Body of pancreas (tissue), 4 donors: ENCODE data around the gene DKK3. TPM values are rescaled to one million over a fixed set of nuclear protein-coding genes. Genes with fewer than 3 reads are reported as not detected.

Experiments
- ATAC-seq: fragments of 150-250 bp; one replicate; pipeline ENCODE4 v1.9.1; 2016
- DNase-seq, 4 donors: peaks; one replicate each; pipeline ENCODE4 v3.0.0-alpha.2; 2019
- H3K27ac ChIP-seq, 4 donors: fragments of 200-600 bp; sonication (generic); 1 replicate in 3 of 4; 2 replicates in 1 of 4; pipeline versions ENCODE4 v1.5.1 to v1.6.1; 2016 to 2019; ENCODE audit warnings: mild to moderate bottlenecking in 1 of 4, mixed read lengths in 1 of 4, moderate library complexity in 1 of 4
- H3K27me3 ChIP-seq, 2 donors: fragments of 200-600 bp; sonication (generic); one replicate each; pipeline ENCODE4 v1.6.0; 2016; ENCODE audit warnings: mild to moderate bottlenecking in 1 of 2
- H3K36me3 ChIP-seq, 2 donors: fragments of 200-600 bp; sonication (generic); replicated peaks in 1 of 2; 2 replicates each; pipeline ENCODE4 v1.5.1; 2016; ENCODE audit warnings: low read depth in 2 of 2; ENCODE audit not compliant: insufficient read depth in 1 of 2
- H3K4me1 ChIP-seq: fragments of 200-600 bp; sonication (generic); one replicate; pipeline ENCODE4 v1.6.0; 2016
- H3K4me3 ChIP-seq, 2 donors: fragments of 200-600 bp; sonication (generic); 1 replicate in 1 of 2; 2 replicates in 1 of 2; pipeline ENCODE4 v1.5.1; 2016 to 2019
- H3K9me3 ChIP-seq, 3 donors: fragments of 200-600 bp; sonication (generic); 1 replicate in 2 of 3; 2 replicates in 1 of 3; pipeline ENCODE4 v1.5.1; 2016
- CTCF ChIP-seq, 7 experiments: fragments of 450-650 bp in 4 of 7; fragments of 200-600 bp in 3 of 7; sonication (generic) in 3 of 7; IDR thresholded peaks; one replicate each; pipeline ENCODE4 v1.5.1; 2016 to 2019; ENCODE audit warnings: antibody characterized with exemption in 7 of 7
- POLR2A ChIP-seq, 3 donors: fragments of 450-650 bp; IDR thresholded peaks; one replicate each; pipeline ENCODE4 v1.6.1; 2016; ENCODE audit warnings: antibody characterized with exemption in 3 of 3, mild to moderate bottlenecking in 2 of 3
- WGBS, 2 donors: methylation state at CpG; one replicate each; pipeline ENCODE4 v1.1.5; 2017; 5-methylcytosine and 5-hydroxymethylcytosine counted together
- intact Hi-C: fragments of 100-400 bp; cut with DNase I; formaldehyde crosslinking; loops from one replicate; pipeline ENCODE4 v1.15.1; 2023
- total RNA-seq, 2 donors: library from RNA; depleted of rRNA; stranded (reverse); fragments of >200 nt; gene quantifications; one replicate each; pipeline ENCODE4 v1.1.0, GENCODE V29; 2016

The DKK3 gene
- total RNA-seq, 2 donors from 2014 or later = 14.5 to 25.9 TPM

- ATAC-seq (no peak), DNase-seq (no peak)
- Histone ChIP-seq H3K9me3 (no peaks in the 10 kb centered on the region), H3K27me3 (no peaks in the 10 kb centered on the region), H3K36me3 (no peaks in the 10 kb centered on the region), H3K4me1 (peaks cover 8% of the 10 kb centered on the region), H3K27ac (no peak overlapping the region), H3K4me3 (no peak overlapping the region)
- WGBS, 2 donors = 84 to 92% methylated on average over 7 of the region's 7 CpGs
- TF ChIP-seq CTCF (IDR thresholded peaks at IDR 0.05) = no peak
- intact Hi-C loops = no loop called here
Observed at GRCh38 chr11:11966354-11966741, 42.1 kb downstream of the DKK3 start.

DNA sequence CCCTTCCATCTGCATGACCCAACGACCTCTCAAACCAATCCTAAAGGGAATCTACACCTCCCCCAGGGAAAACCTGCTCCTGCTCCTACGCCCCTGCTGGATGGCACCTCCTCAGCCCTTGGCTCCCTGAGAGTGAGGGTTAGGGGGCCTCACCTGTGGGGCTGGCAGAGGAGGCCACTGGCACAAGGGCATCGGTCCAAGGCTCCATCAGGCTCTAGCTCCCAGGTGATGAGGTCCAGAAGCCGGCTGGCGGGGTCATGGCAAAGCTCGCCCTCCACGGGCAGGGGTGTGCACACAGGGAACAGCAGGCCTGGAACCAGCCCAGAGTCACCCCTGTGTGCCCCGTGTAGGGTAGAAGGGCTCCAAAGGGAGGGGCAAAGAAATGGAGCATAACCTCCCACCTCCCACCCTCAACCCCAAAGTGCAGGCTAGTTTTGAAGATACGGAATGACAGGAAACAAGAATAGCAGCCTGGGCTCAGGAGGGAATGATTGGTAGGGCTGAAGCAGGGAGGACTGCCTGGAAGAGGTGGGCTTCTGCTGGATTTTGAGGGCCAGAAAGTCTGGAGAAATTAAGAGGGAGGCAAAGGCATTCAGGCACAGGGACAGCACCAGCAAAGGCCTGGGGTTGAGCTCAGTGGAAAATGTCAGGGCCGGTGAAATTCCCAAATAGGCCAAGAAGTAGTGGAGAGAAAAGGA is 42.6 kb downstream of the DKK3 start:
- Histone ChIP-seq H3K4me1 (peaks cover 8% of the 10 kb centered on the region), H3K27ac (no peak overlapping the region), H3K27me3 (no peaks in the 10 kb centered on the region), H3K9me3 (no peaks in the 10 kb centered on the region), H3K36me3 (no peaks in the 10 kb centered on the region), H3K4me3 (no peak overlapping the region)
- DNase-seq (no peak), ATAC-seq (no peak)
- TF ChIP-seq POLR2A (IDR thresholded peaks at IDR 0.05) (no peak), CTCF (IDR thresholded peaks at IDR 0.05) (no peak)
- intact Hi-C loops = no loop called here
- 84 to 85% methylated on average over 7 to 10 of the region's 10 CpGs for WGBS, 2 donors

DNA sequence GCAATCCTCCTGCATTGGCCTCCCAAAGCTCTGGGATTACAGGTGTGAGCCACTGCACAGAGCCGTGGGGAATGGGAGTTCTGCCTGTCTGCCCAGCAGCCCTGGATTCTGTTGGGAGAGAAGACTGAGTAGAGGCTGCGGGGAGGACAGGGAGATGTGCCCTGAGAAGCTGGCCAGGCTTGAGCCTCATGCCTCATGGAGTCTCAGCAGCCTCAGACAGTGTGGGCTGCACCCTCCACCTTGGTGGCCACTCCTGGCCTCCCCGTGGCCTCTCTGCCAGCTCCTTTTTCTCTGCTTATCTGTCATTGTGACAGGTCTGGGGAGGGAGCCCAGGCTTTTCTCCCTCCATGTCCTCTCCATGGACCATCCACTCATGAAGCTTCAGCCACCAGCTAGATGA is 43.2 kb downstream of the DKK3 start:
- TF ChIP-seq POLR2A (IDR thresholded peaks at IDR 0.05) (no peak), CTCF (IDR thresholded peaks at IDR 0.05) (no peak)
- ATAC-seq (no peak), DNase-seq (no peak)
- H3K27me3 ChIP-seq = no peaks in the 10 kb centered on the region
- H3K4me3 ChIP-seq = no peak overlapping the region
- no peak overlapping the region for H3K27ac ChIP-seq
- H3K9me3 ChIP-seq = no peaks in the 10 kb centered on the region
- H3K4me1 ChIP-seq = peaks cover 8% of the 10 kb centered on the region
- no peaks in the 10 kb centered on the region for H3K36me3 ChIP-seq
- 79 to 100% methylated on average over 1 to 3 of the region's 3 CpGs for WGBS, 2 donors
- intact Hi-C loops = no loop called here

GRCh38 chr11:11964774-11965150 is 43.7 kb downstream of the DKK3 start:
- no peaks in the 10 kb centered on the region for H3K9me3 ChIP-seq
- H3K27me3 ChIP-seq = no peaks in the 10 kb centered on the region
- intact Hi-C loops = no loop called here
- ATAC-seq = no peak
- WGBS, 2 donors = 87 to 88% methylated on average over 4 to 5 of the region's 5 CpGs
- no peak for DNase-seq
- H3K27ac ChIP-seq = no peak overlapping the region
- H3K4me1 ChIP-seq = peaks cover 8% of the 10 kb centered on the region
- no peaks in the 10 kb centered on the region for H3K36me3 ChIP-seq
- TF ChIP-seq POLR2A (IDR thresholded peaks at IDR 0.05) (no peak), CTCF (IDR thresholded peaks at IDR 0.05) (no peak)
- no peak overlapping the region for H3K4me3 ChIP-seq
